Gastrocnemius medialis (tissue), 4 donors: ENCODE data around the gene RAB3C. TPM values are rescaled to one million over a fixed set of nuclear protein-coding genes. Genes with fewer than 3 reads are reported as not detected.
"Not testable (repeated sequence)": the region's sequence is repeated elsewhere in the genome, so short reads cannot be mapped to it uniquely, and the experiment has no call there.

Source experiments
- ATAC-seq, 2 donors: fragments of 150-250 bp; one replicate each; pipeline ENCODE4 v1.9.1; 2016
- DNase-seq, 2 donors: peaks; one replicate each; pipeline ENCODE4 v3.0.0-alpha.2; 2019
- H3K27ac ChIP-seq, 4 donors: fragments of 200-600 bp; sonication (generic); 1 replicate in 1 of 4; 2 replicates in 3 of 4; pipeline ENCODE4 v1.5.1; 2016 to 2018; ENCODE audit warnings: mild to moderate bottlenecking in 2 of 4, moderate library complexity in 1 of 4
- H3K27me3 ChIP-seq, 3 donors: fragments of 200-600 bp; sonication (generic) in 2 of 3; 1 replicate in 1 of 3; 2 replicates in 2 of 3; pipeline versions ENCODE4 v1.5.1 to v1.6.0; 2016 to 2019; ENCODE audit warnings: mild to moderate bottlenecking in 1 of 3, moderate library complexity in 1 of 3
- H3K36me3 ChIP-seq, 2 donors: fragments of 200-600 bp; sonication (generic) in 1 of 2; one replicate each; pipeline ENCODE4 v1.5.1; 2017 to 2018
- H3K4me1 ChIP-seq, 2 donors: fragments of 200-600 bp; sonication (generic) in 1 of 2; one replicate each; pipeline ENCODE4 v1.5.1; 2016 to 2017; ENCODE audit warnings: mild to moderate bottlenecking in 2 of 2
- H3K4me3 ChIP-seq, 4 donors: fragments of 200-600 bp; sonication (generic) in 3 of 4; 1 replicate in 1 of 4; 2 replicates in 3 of 4; pipeline ENCODE4 v1.5.1; 2016 to 2019; ENCODE audit warnings: mild to moderate bottlenecking in 2 of 4
- H3K9me3 ChIP-seq, 3 donors: fragments of 200-600 bp; sonication (generic) in 2 of 3; 1 replicate in 1 of 3; 2 replicates in 2 of 3; pipeline ENCODE4 v1.5.1; 2016 to 2019
- CTCF ChIP-seq, 5 experiments: fragments of 450-650 bp in 3 of 5; fragments of 200-600 bp in 2 of 5; sonication (generic) in 2 of 5; IDR thresholded peaks in 4 of 5; conservative IDR thresholded peaks in 1 of 5; 1 replicate in 4 of 5; 2 replicates in 1 of 5; pipeline ENCODE4 v1.5.1; 2016 to 2019; ENCODE audit warnings: antibody characterized with exemption in 5 of 5, mild to moderate bottlenecking in 3 of 5, moderate library complexity in 3 of 5
- POLR2A ChIP-seq, 2 donors: fragments of 450-650 bp; IDR thresholded peaks; one replicate each; pipeline ENCODE4 v1.6.1; 2017; ENCODE audit warnings: antibody characterized with exemption in 2 of 2, mild to moderate bottlenecking in 2 of 2, moderate library complexity in 2 of 2
- in situ Hi-C, 4 donors: fragments of 200-750 bp; cut with MboI; loops; one replicate each; pipeline versions ENCODE4 v1.15.0 to v1.8.0; 2017; ENCODE audit warnings: low sequenced_read_pairs in 4 of 4
- intact Hi-C: fragments of 100-400 bp; cut with DNase I; formaldehyde crosslinking; loops from one replicate; pipeline ENCODE4 v1.15.1; 2023; ENCODE audit warnings: low total_unique reads
- total RNA-seq, 4 donors: library from RNA; depleted of rRNA; stranded (reverse); fragments of >200 nt; gene quantifications; one replicate each; pipeline versions ENCODE4 v1.1.0 to v1.2.3, GENCODE V29; 2016

The RAB3C gene
- total RNA-seq, 4 donors from 2014 or later, result 0.02 to 0.73 (median 0.07) TPM

DNA sequence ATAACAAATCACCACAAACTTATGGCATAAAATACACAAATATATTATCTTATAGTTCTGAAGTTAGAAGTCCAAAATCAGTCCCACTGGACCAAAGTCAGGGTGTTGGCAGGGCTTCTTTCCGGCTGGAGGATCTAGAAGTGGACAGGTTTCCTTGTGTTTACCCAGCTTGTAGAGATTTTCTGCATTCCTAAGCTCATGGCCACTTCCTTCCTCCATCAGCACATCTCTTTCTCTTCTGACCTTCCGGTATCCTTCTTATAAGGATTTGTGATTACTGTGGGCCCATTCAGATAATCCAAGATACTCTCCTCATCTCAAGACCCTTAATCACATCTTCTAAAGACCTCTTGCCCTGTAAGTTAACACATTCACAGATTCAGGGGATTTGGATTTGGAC is 97.6 kb downstream of the RAB3C start:
- Histone ChIP-seq H3K4me3 (no peak overlapping the region), H3K27ac (no peak overlapping the region), H3K27me3 (no peaks in the 10 kb centered on the region), H3K9me3 (no peaks in the 10 kb centered on the region), H3K4me1 (no peaks in the 10 kb centered on the region), H3K36me3 (no peaks in the 10 kb centered on the region)
- ATAC-seq (no peak), DNase-seq (no peak)
- TF ChIP-seq POLR2A (IDR thresholded peaks at IDR 0.05), result no peak
- TF ChIP-seq CTCF (IDR thresholded peaks at IDR 0.05 in 4 of 5, conservative IDR thresholded peaks at IDR 0.05 in 1 of 5), result no peak
- in situ Hi-C loops, result no loop called here
- intact Hi-C loops, result no loop called here

- Histone ChIP-seq H3K27ac (no peak overlapping the region), H3K27me3 (no peaks in the 10 kb centered on the region), H3K9me3 (no peaks in the 10 kb centered on the region), H3K4me3 (no peak overlapping the region), H3K4me1 (no peaks in the 10 kb centered on the region), H3K36me3 (no peaks in the 10 kb centered on the region)
- intact Hi-C loops (no loop called here), in situ Hi-C loops (no loop called here)
- no peak for DNase-seq
- TF ChIP-seq CTCF (IDR thresholded peaks at IDR 0.05 in 4 of 5, conservative IDR thresholded peaks at IDR 0.05 in 1 of 5), result no peak
- no peak for TF ChIP-seq POLR2A (IDR thresholded peaks at IDR 0.05)
- ATAC-seq, result no peak
These were observed 99.1 kb downstream of the RAB3C start for GRCh38 chr5:58681943-58682342.

DNA sequence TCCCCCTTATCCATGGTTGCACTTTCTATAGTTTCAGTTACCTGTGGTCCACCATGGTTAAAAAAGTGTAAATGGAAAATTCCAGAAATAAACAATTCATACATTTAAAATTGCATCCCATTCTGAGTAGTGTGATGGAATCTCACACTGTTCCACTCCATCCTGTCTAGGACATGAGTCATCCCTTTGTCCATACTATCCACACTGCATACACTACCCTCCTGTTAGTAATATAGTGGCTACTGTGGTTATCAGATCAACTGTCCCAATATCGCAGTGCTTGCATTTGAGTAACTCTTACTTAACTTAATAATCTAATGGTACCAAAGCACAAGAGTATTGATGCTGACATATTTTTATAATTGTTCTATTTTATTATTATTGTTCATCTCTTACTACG is 100.7 kb downstream of the RAB3C start:
- H3K9me3 ChIP-seq, result no peaks in the 10 kb centered on the region
- no peak overlapping the region for H3K4me3 ChIP-seq
- TF ChIP-seq CTCF (IDR thresholded peaks at IDR 0.05 in 4 of 5, conservative IDR thresholded peaks at IDR 0.05 in 1 of 5), result no peak
- TF ChIP-seq POLR2A (IDR thresholded peaks at IDR 0.05), result no peak
- DNase-seq, result no peak
- intact Hi-C loops (no loop called here), in situ Hi-C loops (no loop called here)
- no peaks in the 10 kb centered on the region for H3K27me3 ChIP-seq
- no peaks in the 10 kb centered on the region for H3K36me3 ChIP-seq
- no peak for ATAC-seq
- no peak overlapping the region for H3K27ac ChIP-seq
- H3K4me1 ChIP-seq, result no peaks in the 10 kb centered on the region

GRCh38 chr5:58687079-58687478 is 104.2 kb downstream of the RAB3C start:
- intact Hi-C loops, result no loop called here
- Histone ChIP-seq H3K9me3 (no peaks in the 10 kb centered on the region), H3K27ac (no peak overlapping the region), H3K36me3 (no peaks in the 10 kb centered on the region), H3K27me3 (no peaks in the 10 kb centered on the region), H3K4me1 (no peaks in the 10 kb centered on the region), H3K4me3 (no peak overlapping the region)
- in situ Hi-C loops, result no loop called here
- no peak for TF ChIP-seq CTCF (IDR thresholded peaks at IDR 0.05 in 4 of 5, conservative IDR thresholded peaks at IDR 0.05 in 1 of 5)
- no peak for TF ChIP-seq POLR2A (IDR thresholded peaks at IDR 0.05)
- ATAC-seq (no peak), DNase-seq (no peak)

DNA sequence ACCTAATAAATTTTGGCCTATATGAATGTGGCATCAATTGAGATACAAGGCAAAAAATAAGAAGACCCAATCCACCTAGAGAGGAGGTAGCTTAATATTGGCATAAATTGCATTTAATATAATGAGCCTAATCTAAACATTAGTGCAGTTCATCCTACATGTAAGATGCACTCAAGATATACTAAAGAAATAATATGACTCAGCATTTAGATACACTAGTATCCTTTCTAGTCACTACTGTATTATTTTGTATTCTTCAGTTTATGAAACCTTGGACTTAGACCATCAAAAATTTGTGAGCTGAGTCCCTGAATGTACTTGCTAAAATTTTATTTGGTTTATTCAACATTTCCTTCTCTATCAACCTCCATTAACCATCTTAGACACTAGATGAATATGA is 104.7 kb downstream of the RAB3C start:
- Histone ChIP-seq H3K4me3 (no peak overlapping the region), H3K9me3 (no peaks in the 10 kb centered on the region), H3K36me3 (no peaks in the 10 kb centered on the region), H3K4me1 (no peaks in the 10 kb centered on the region), H3K27ac (no peak overlapping the region), H3K27me3 (no peaks in the 10 kb centered on the region)
- intact Hi-C loops, result no loop called here
- in situ Hi-C loops, result no loop called here
- TF ChIP-seq POLR2A (IDR thresholded peaks at IDR 0.05), result no peak
- TF ChIP-seq CTCF (IDR thresholded peaks at IDR 0.05 in 4 of 5, conservative IDR thresholded peaks at IDR 0.05 in 1 of 5), result no peak
- DNase-seq (no peak), ATAC-seq (no peak)

DNA sequence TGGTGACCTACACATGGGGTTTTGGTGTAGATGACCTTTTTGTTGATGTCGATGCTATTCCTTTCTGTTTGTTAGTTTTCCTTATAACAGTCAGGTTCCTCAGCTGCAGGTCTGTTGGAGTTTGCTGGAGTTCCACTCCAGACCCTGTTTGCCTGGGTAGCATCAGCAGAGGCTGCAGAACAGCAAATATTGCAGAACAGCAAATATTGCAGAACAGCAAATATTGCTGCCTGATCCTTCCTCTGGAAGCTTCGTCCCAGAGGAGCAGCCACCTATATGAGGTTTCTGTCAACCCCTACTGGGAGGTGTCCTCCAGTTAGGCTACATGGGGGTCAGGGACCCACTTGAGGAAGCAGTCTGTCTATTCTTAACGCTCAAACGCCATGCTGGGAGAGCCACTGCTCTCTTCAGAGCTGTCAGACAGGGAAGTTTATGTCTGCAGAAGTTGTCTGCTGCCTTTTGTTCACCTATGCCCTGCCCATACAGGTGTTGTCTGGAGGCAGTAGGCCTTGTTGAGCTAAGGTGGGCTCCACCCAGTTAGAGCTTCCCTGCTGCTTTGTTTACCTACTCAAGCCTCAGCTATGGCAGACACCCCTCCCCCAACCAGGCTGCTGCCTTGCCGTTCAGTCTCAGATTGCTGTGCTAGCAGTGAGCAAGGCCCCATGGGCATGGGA is 116.3 kb downstream of the RAB3C start:
- H3K4me3 ChIP-seq, intact Hi-C loops, in situ Hi-C loops: not testable (repeated sequence)

More for the DNA sequence above, 116.3 kb downstream of the RAB3C start:
- not testable (repeated sequence) for H3K27me3 ChIP-seq, H3K36me3 ChIP-seq, H3K9me3 ChIP-seq, DNase-seq, ATAC-seq, H3K27ac ChIP-seq, H3K4me1 ChIP-seq
